Esophagus squamous epithelium (tissue), 5 donors: ENCODE results near the gene PDCD1LG2. TPM values are rescaled to one million over a fixed set of nuclear protein-coding genes. Genes with fewer than 3 reads are reported as not detected.

Experiments used
- DNase-seq: peaks from one replicate; lab custom pipeline; 2025; lab: John Stamatoyannopoulos, UW
- H3K27ac ChIP-seq, 4 donors: fragments of 200-600 bp; sonication (generic); one replicate each; pipeline ENCODE4 v1.5.1; 2016 to 2019; ENCODE audit warnings: mild to moderate bottlenecking in 1 of 4
- H3K27me3 ChIP-seq, 4 donors: fragments of 200-600 bp; sonication (generic); 1 replicate in 3 of 4; 2 replicates in 1 of 4; pipeline versions ENCODE4 v1.5.1 to v1.6.0; 2017 to 2021; ENCODE audit warnings: antibody characterized with exemption in 1 of 4
- H3K36me3 ChIP-seq, 3 donors: fragments of 200-600 bp; sonication (generic); one replicate each; pipeline ENCODE4 v1.5.1; 2016 to 2019
- H3K4me1 ChIP-seq, 3 donors: fragments of 200-600 bp; sonication (generic); one replicate each; pipeline ENCODE4 v1.5.1; 2017 to 2019
- H3K4me3 ChIP-seq, 4 donors: fragments of 200-600 bp; sonication (generic); 1 replicate in 3 of 4; 2 replicates in 1 of 4; pipeline ENCODE4 v1.5.1; 2016 to 2019; ENCODE audit warnings: mild to moderate bottlenecking in 2 of 4, moderate library complexity in 1 of 4
- H3K9me3 ChIP-seq, 3 donors: fragments of 200-600 bp; sonication (generic); one replicate each; pipeline ENCODE4 v1.5.1; 2016 to 2019
- CTCF ChIP-seq, 6 experiments: fragments of 450-650 bp in 4 of 6; fragments of 200-600 bp in 2 of 6; sonication (generic) in 2 of 6; IDR thresholded peaks; one replicate each; pipeline ENCODE4 v1.5.1; 2016 to 2019; ENCODE audit warnings: antibody characterized with exemption in 6 of 6, mild to moderate bottlenecking in 4 of 6, moderate library complexity in 4 of 6
- POLR2A ChIP-seq, 4 donors: fragments of 450-650 bp; IDR thresholded peaks; one replicate each; pipeline ENCODE4 v1.6.1; 2017; ENCODE audit warnings: antibody characterized with exemption in 4 of 4, mild to moderate bottlenecking in 4 of 4, moderate library complexity in 3 of 4
- WGBS, 2 donors: methylation state at CpG; one replicate each; pipeline ENCODE4 v1.1.5; 2018; 5-methylcytosine and 5-hydroxymethylcytosine counted together
- intact Hi-C: fragments of 100-400 bp; cut with DNase I; formaldehyde crosslinking; loops from one replicate; pipeline ENCODE4 v1.15.0; 2022
- total RNA-seq, 4 donors: library from RNA; depleted of rRNA; stranded (reverse); fragments of >200 nt; gene quantifications; one replicate each; pipeline ENCODE4 v1.1.0, GENCODE V29; 2016
- donor health status: DM: yes; HTN: yes; CAD: no.

PDCD1LG2 gene
- total RNA-seq, 4 donors from 2014 or later, result 0.23 to 3.6 (median 0.31) TPM

DNA sequence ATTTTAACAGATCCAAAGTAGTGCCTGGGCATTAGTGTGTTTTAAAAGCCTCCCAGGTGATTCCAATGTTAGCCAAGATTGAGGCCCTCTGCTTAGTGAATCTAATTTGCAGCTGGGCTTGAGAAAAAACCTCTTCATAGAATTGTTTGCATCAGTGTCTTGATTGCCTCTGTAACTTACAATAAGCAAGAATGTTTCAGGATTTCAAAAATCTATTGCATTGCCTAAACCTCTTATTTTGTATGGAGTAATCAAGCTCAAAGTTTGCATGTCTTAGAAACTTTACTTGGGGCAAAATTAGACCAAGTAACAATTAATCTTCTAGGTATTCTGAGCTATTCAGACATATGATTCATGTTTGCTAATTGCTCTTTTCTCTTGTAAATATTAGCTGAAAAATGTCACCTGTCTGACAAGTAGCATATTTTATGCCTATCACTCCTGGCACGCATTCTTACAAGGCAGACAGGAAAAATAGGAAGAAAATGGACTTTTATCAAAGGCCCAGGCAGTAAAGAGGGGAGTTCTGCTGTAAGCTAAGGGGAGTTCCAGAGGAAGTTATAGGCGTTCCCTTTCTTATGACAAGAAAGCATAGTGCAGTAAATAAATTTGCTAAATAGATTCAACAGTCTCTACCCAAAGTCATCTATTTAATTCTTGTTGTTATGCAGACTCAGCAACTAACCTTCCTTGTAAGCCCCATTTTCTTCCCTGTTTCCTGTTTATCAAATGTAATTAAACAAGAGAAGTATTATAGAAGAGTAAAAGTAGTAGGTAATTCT lies 21.0 kb downstream of the PDCD1LG2 start:
- Histone ChIP-seq H3K36me3 (peaks cover 0 to 5% (median 0%) of the 10 kb centered on the region in 3 donors), H3K4me1 (peaks cover 5 to 30% (median 15%) of the 10 kb centered on the region in 3 donors), H3K27ac (no peak overlapping the region), H3K9me3 (no peaks in the 10 kb centered on the region), H3K4me3 (no peak overlapping the region), H3K27me3 (no peaks in the 10 kb centered on the region)
- DNase-seq, result no peak
- WGBS, 2 donors, result 11 to 14% methylated on average over 2 of the region's 2 CpGs
- intact Hi-C loops, result no loop called here
- TF ChIP-seq POLR2A (IDR thresholded peaks at IDR 0.05), result no peak
- no peak for TF ChIP-seq CTCF (IDR thresholded peaks at IDR 0.05)

DNA sequence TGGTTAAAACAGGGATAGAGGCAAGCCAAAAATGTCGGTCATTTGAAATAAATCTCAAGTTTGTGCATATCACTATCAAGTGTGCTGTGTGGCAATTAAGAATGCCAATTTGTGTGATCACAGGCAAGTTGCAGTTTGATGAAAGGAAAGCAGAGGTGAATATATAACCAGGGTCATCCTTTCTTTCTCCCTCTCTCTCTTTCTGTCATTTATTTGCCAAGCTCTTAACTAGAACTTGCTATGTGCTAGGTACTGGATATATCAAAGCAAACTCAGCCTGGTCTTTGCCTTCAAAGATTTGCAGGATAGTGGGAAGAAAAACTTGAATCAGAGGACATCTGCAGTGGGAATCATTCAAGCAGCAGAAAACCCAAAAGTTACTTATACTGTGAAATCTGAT lies 22.0 kb downstream of the PDCD1LG2 start:
- no peak overlapping the region for H3K4me3 ChIP-seq
- H3K27me3 ChIP-seq, result no peaks in the 10 kb centered on the region
- H3K4me1 ChIP-seq, result peaks cover 5 to 30% (median 15%) of the 10 kb centered on the region in 3 donors
- TF ChIP-seq CTCF (IDR thresholded peaks at IDR 0.05) (no peak), POLR2A (IDR thresholded peaks at IDR 0.05) (no peak)
- H3K9me3 ChIP-seq, result no peaks in the 10 kb centered on the region
- 83 to 100% methylated on average over 1 of the region's 1 CpG for WGBS, 2 donors
- no peak overlapping the region for H3K27ac ChIP-seq
- intact Hi-C loops, result no loop called here
- peaks cover 0 to 5% (median 0%) of the 10 kb centered on the region in 3 donors for H3K36me3 ChIP-seq
- DNase-seq, result no peak

DNA sequence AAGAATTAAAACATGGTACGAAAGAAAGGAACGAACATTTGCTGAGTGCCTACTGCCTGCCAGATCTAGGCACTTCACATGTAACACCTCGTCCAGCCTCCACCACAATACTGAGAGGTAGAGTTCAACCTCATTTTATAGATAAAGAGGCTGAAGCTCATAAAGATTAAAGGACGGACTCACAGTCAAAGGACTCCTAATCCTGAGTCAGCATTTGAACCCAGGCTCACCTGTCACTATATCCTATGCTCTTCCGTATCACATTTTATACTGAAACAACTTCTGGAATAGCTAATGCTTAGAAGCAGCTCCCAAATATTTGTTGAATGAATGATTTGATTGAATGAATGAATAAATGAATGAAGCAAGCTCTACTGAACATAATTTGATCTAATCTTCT lies 22.5 kb downstream of the PDCD1LG2 start:
- no peak for DNase-seq
- 94 to 96% methylated on average over 5 of the region's 5 CpGs for WGBS, 2 donors
- Histone ChIP-seq H3K4me1 (peaks cover 5 to 30% (median 15%) of the 10 kb centered on the region in 3 donors), H3K36me3 (peaks cover 0 to 5% (median 0%) of the 10 kb centered on the region in 3 donors), H3K27ac (no peak overlapping the region), H3K4me3 (no peak overlapping the region), H3K27me3 (no peaks in the 10 kb centered on the region), H3K9me3 (no peaks in the 10 kb centered on the region)
- TF ChIP-seq POLR2A (IDR thresholded peaks at IDR 0.05), result no peak
- no peak for TF ChIP-seq CTCF (IDR thresholded peaks at IDR 0.05)
- intact Hi-C loops, result no loop called here

- Histone ChIP-seq H3K4me3 (no peak overlapping the region), H3K36me3 (peaks cover 0 to 5% (median 0%) of the 10 kb centered on the region in 3 donors), H3K4me1 (peaks cover 0 to 6% (median 0%) of the 10 kb centered on the region in 3 donors), H3K27ac (no peak overlapping the region), H3K9me3 (no peaks in the 10 kb centered on the region), H3K27me3 (no peaks in the 10 kb centered on the region)
- no peak for DNase-seq
- intact Hi-C loops, result no loop called here
- WGBS, 2 donors, result 74 to 100% methylated on average over 2 of the region's 2 CpGs
- TF ChIP-seq POLR2A (IDR thresholded peaks at IDR 0.05) (no peak), CTCF (IDR thresholded peaks at IDR 0.05) (no peak)
These were observed 26.4 kb downstream of the PDCD1LG2 start for GRCh38 chr9:5536684-5537083.

DNA sequence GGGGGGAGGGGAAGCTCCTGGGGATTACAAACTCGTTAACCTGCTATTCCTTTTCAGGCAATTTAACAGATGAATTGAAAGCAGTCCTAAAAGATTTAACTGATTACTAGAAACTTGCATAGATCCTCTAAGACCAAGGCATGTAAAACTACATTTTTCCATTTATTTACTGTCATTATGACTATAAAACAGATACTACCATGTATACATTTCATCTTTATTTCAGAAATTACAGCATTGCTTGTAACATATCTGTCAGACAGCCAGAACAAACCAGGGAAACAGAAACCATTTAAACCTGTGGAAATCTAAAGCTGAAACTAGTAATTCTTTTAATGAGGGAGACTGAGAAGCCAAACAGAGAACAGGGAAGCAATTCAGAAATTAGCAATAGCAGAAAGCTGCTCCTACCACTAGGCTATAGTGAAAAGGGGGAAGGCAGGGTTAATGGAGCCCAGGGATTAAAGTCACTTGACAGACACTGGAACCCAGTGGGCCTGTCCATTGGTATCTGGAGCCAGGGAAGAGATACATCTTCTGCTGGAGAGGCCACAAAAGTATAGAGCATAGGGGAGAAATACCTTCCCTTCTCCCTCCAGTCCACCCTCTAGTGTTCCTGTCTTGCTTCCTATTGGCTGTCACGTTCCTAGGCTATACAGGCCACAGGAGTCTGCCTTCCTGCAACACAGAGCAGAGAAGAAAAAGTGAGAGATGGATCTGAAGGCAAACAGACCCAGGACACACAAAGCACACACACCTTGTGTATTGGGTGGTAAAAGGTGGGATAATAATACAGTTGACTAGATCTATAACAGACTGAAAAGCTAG lies 33.8 kb downstream of the PDCD1LG2 start:
- TF ChIP-seq CTCF (IDR thresholded peaks at IDR 0.05) (no peak), POLR2A (IDR thresholded peaks at IDR 0.05) (no peak)
- no peak overlapping the region for H3K27ac ChIP-seq
- H3K4me1 ChIP-seq, result no peaks in the 10 kb centered on the region
- H3K4me3 ChIP-seq, result no peak overlapping the region
- H3K36me3 ChIP-seq, result no peaks in the 10 kb centered on the region
- intact Hi-C loops, result no loop called here
- DNase-seq, result no peak
- no peaks in the 10 kb centered on the region for H3K27me3 ChIP-seq
- H3K9me3 ChIP-seq, result no peaks in the 10 kb centered on the region
- WGBS, 2 donors, result 46 to 60% methylated on average over 2 of the region's 2 CpGs
